A549 treated with ZK216348 at 1 μM for 4 hours (cell line): Measurements from ENCODE around the gene RCBTB1. TPM values are rescaled to one million over a fixed set of nuclear protein-coding genes. Genes with fewer than 3 reads are reported as not detected.

Source experiments
- total RNA-seq: library from RNA; stranded (reverse); fragments of 200-300 nt; extraction: Qiagen RNA extraction; gene quantifications from 5 replicates; pipeline ENCODE4 v1.2.3, GENCODE V29; 2022; ENCODE audit warnings: low read depth

Gene RCBTB1
- total RNA-seq, result 5.7 to 9.8 TPM (median 9.2 TPM) in 5 replicates

DNA sequence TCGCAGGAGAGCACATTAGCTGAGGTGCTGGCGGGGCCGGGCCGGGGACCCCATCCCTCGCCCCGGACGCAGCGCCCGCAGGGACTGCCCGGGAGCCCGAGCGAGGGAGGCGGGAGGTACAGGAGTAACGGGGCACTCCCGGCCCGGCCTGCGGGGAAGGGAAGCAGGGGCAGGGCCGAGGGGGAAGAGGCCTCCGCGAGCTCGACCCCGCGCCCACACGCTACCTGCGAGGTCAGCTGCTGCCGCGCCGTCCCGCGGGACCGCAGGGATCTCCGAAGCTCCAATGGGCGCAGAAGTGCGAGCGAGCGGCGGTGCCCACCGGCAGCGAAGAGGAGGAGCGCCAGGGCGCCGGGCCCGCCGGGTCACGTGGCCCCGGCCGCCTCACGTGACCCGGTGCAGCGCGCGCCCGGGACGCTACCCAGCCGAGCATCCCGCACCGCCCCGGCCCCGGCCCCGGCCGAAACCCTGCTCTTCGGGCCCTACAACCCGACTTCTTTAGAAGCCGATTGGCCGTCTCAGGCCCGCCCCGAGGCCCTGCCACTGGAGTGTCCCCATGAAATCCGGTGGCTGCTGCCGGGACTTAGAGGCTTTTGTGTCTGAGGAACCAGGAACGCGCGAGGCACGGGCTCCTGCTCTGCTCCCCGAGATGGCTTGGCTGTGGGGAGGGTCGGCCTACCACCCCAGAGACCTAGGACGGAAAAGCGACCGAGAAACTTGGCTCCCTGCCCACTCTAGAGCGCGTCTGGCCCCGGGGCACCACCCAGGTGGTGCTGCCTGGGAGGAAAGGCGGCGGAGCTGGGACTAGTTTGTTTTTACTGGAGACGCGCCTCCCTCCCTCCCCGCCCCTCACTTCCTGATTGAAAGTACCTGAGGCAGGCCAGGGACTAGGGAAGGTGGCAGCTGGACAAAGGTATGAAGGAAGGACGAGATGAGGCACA lies at the start of gene RCBTB1:
RCBTB1 (minus strand) TSS at position 339 of the 938 bp plus-strand sequence. CDS start 18,279 bp downstream, outside the sequence.

DNA sequence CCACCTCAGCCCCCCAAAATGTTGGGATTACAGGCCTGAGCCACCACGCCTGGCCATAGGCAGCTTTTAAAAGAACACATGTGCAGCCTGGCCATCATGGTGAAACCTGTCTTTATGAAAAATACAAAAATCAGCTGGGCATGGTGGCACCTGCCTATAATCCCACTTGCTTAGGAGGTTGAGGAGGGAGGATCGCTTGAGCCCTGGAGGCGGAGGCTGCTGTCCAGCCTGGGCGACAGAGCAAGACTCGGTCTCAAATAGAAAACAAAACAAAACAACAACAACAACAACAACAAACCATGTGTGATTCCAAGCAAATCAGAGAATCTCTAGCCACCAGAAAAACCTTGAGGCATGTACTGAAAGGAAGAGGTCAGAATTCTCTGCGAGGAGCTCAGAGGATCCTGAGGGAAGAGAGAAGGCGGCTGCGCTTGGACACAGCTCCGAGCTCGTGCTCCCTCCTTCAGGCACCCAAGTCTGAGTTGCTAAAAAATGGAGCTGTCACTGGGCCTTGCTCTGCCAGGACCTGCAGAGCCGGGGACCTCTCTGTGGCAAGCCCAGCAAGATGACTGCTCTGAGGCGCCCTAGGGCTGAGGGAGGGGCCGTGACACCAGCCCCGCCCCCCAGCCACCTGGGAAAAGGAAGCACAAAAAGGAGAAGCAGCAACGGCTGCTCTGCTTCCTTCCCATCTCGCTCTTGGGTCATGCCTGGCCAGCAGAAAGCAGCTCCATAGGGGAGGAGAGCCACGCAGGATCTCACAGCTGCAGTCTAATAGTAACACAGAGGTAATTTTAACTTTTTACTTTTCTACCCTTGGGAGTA lies 42.7 kb upstream of the RCBTB1 start, which contains the start of gene ARL11:
ARL11 (plus strand) TSS at position 677 of the 822 bp plus-strand sequence. CDS start 1,941 bp downstream, outside the sequence.

GRCh38 chr13:49495783-49496762 lies 89.3 kb downstream of the RCBTB1 start, which contains the start of gene PHF11:
TSS of gene PHF11 (plus strand) at chr13:49495953. CDS start at chr13:49496002, 49 bp downstream.

Other genes starting within 250 kb of the RCBTB1 start
- gene CAB39L, start 141.5 kb downstream of the RCBTB1 start, total RNA-seq, result 1.7 to 2.8 TPM (median 2.1 TPM) in 5 replicates
- 1.2 to 2.4 TPM (median 1.9 TPM) in 5 replicates for gene SETDB2, start 141.3 kb downstream of the RCBTB1 start, total RNA-seq
- 5.5 to 8.0 TPM (median 7.6 TPM) in 5 replicates for gene PHF11, start 89.6 kb downstream of the RCBTB1 start, total RNA-seq
- gene ARL11, start 42.9 kb upstream of the RCBTB1 start, total RNA-seq, result not detected in 5 replicates
- 57.2 to 73.8 TPM (median 70.9 TPM) in 5 replicates for gene EBPL, start 105.9 kb upstream of the RCBTB1 start, total RNA-seq
- gene KPNA3, start 207.1 kb upstream of the RCBTB1 start, total RNA-seq, result 19.7 to 33.3 TPM (median 28.2 TPM) in 5 replicates